IMR-90 (cell line): ENCODE measurements around the gene ATF1. TPM values are rescaled to one million over a fixed set of nuclear protein-coding genes. Genes with fewer than 3 reads are reported as not detected.

Experiments
- ATAC-seq: fragments of 200-7000 bp; cut with Tn5 transposase; 2 replicates; pipeline ENCODE4 v1.9.1; 2020; ENCODE audit warnings: low read depth, mild to moderate bottlenecking, moderate library complexity
- BruUV-seq: library from RNA; stranded (reverse); fragments of 400-500 nt; replicated peaks from 2 replicates; lab custom pipeline; 2021; lab: Mats Ljungman, UMichigan
- CTCF ChIA-PET: fragments of 300-600 bp; formaldehyde crosslinking; extraction: SDS; loops from one replicate; lab custom pipeline; 2021; ENCODE audit warnings: antibody characterized with exemption; lab: Yijun Ruan, JAX
- POLR2A ChIA-PET: fragments of 300-600 bp; sonication (Branson Sonifier 250); formaldehyde crosslinking; loops from one replicate; lab custom pipeline; 2022; ENCODE audit warnings: antibody characterized with exemption; ENCODE audit not compliant: unreplicated experiment; lab: Charles Lee
- DNase-seq: peaks from one replicate; pipeline ENCODE4 v3.0.0; 2013
- H2AFZ ChIP-seq: replicated peaks from 2 replicates; pipeline ENCODE3; 2013; ENCODE audit warnings: low read length, mild to moderate bottlenecking; ENCODE audit not compliant: poor library complexity
- H2AK5ac ChIP-seq: 2 replicates; pipeline ENCODE4 v1.6.1; 2013; ENCODE audit warnings: low read depth, low read length, inconsistent platforms
- H2AK9ac ChIP-seq: replicated peaks from 2 replicates; pipeline ENCODE3; 2013; ENCODE audit warnings: mild to moderate bottlenecking, low read depth, low read length, moderate library complexity; ENCODE audit not compliant: poor library complexity
- H2BK120ac ChIP-seq: 2 replicates; pipeline ENCODE4 v1.6.1; 2013; ENCODE audit warnings: low read depth, low read length, inconsistent platforms
- H2BK15ac ChIP-seq: 3 replicates; pipeline ENCODE4 v1.6.1; 2013; ENCODE audit warnings: low read depth, low read length, inconsistent platforms
- H2BK20ac ChIP-seq: 2 replicates; pipeline ENCODE4 v1.6.1; 2013; ENCODE audit warnings: low read depth, mild to moderate bottlenecking, inconsistent platforms, low read length, moderate library complexity
- H2BK5ac ChIP-seq: 2 replicates; pipeline ENCODE4 v1.6.1; 2013; ENCODE audit warnings: mild to moderate bottlenecking, low read depth, low read length, inconsistent platforms; ENCODE audit not compliant: poor library complexity, severe bottlenecking
- H3K14ac ChIP-seq: replicated peaks from 2 replicates; pipeline ENCODE4 v1.6.1; 2013; ENCODE audit warnings: low read depth, low read length, inconsistent platforms
- H3K18ac ChIP-seq: 2 replicates; pipeline ENCODE4 v1.6.1; 2013; ENCODE audit warnings: low read depth, low read length, control low read depth
- H3K23ac ChIP-seq: 2 replicates; pipeline ENCODE4 v1.6.1; 2013; ENCODE audit warnings: low read depth, low read length, inconsistent platforms
- H3K27ac ChIP-seq: 2 replicates; pipeline ENCODE4 v1.5.1; 2013; ENCODE audit warnings: mild to moderate bottlenecking, control low read depth, low read length; ENCODE audit not compliant: insufficient read depth
- H3K27me3 ChIP-seq: 2 replicates; pipeline ENCODE4 v1.6.1; 2013; ENCODE audit warnings: low read length; ENCODE audit not compliant: control insufficient read depth, insufficient read depth
- H3K36me3 ChIP-seq: 2 replicates; pipeline ENCODE4 v1.6.1; 2013; ENCODE audit warnings: low read length, mixed read lengths; ENCODE audit not compliant: control insufficient read depth, insufficient read depth
- H3K4ac ChIP-seq: 2 replicates; pipeline ENCODE4 v1.6.1; 2013; ENCODE audit warnings: low read depth, low read length, inconsistent platforms
- H3K4me1 ChIP-seq: 2 replicates; pipeline ENCODE4 v1.6.1; 2013; ENCODE audit warnings: low read length, mixed read lengths; ENCODE audit not compliant: control insufficient read depth, insufficient read depth
- H3K4me2 ChIP-seq: 2 replicates; pipeline ENCODE4 v1.6.1; 2013; ENCODE audit warnings: low read depth, mild to moderate bottlenecking, control low read depth, low read length, moderate library complexity
- H3K4me3 ChIP-seq: 2 replicates; pipeline ENCODE4 v1.5.1; 2013; ENCODE audit warnings: low read depth, mild to moderate bottlenecking, control low read depth, low read length, moderate library complexity; ENCODE audit not compliant: insufficient read depth
- H3K56ac ChIP-seq: 2 replicates; pipeline ENCODE4 v1.6.1; 2013; ENCODE audit warnings: low read length, inconsistent platforms; ENCODE audit not compliant: insufficient read depth; ENCODE audit errors: extremely low read depth
- H3K79me1 ChIP-seq, 2 experiments: 2 replicates each; pipeline ENCODE4 v1.6.1; 2013; ENCODE audit warnings: low read length in 2 of 2, inconsistent platforms in 1 of 2, low read depth in 1 of 2
- H3K9ac ChIP-seq: 2 replicates; pipeline ENCODE4 v1.6.1; 2013; ENCODE audit warnings: low read depth, low read length, control low read depth
- H3K9me1 ChIP-seq: 2 replicates; pipeline ENCODE4 v1.6.1; 2013; ENCODE audit warnings: low read length, inconsistent platforms; ENCODE audit not compliant: insufficient read depth
- H3K9me3 ChIP-seq: 2 replicates; pipeline ENCODE4 v1.6.1; 2013; ENCODE audit warnings: low read length; ENCODE audit not compliant: control insufficient read depth, insufficient read depth
- H4K20me1 ChIP-seq: 2 replicates; pipeline ENCODE4 v1.6.1; 2013; ENCODE audit warnings: low read length, inconsistent platforms; ENCODE audit not compliant: insufficient read depth
- H4K5ac ChIP-seq: 2 replicates; pipeline ENCODE4 v1.6.1; 2013; ENCODE audit warnings: mild to moderate bottlenecking, low read depth, low read length, control low read depth
- H4K8ac ChIP-seq, 2 experiments: 2 replicates each; pipeline ENCODE4 v1.6.1; 2013; ENCODE audit warnings: low read depth in 2 of 2, low read length in 2 of 2, control low read depth in 1 of 2, inconsistent platforms in 1 of 2
- H4K91ac ChIP-seq: 2 replicates; pipeline ENCODE4 v1.6.1; 2013; ENCODE audit warnings: low read depth, low read length, inconsistent platforms; ENCODE audit not compliant: insufficient read depth
- RCOR1 ChIP-seq: IDR thresholded peaks from 2 replicates; pipeline ENCODE4 v1.6.1; 2012; ENCODE audit warnings: mild to moderate bottlenecking, low read length, improper control_type of control experiment; ENCODE audit not compliant: insufficient replicate concordance
- WGBS, 2 experiments: methylation state at CpG; one replicate each; pipeline versions ENCODE4 v1.1.5 to v1.1.7; 2013; ENCODE audit warnings: missing lambda C conversion rate in 2 of 2; ENCODE audit not compliant: insufficient read length in 1 of 2; ENCODE audit errors: extremely low coverage in 2 of 2; 5-methylcytosine and 5-hydroxymethylcytosine counted together
- dilution Hi-C: fragments of 300-500 bp; cut with HindIII; formaldehyde crosslinking; loops from one replicate; pipeline ENCODE4 v1.14.3; 2018; ENCODE audit warnings: low sequenced_read_pairs; ENCODE audit not compliant: unreplicated experiment
- in situ Hi-C: fragments of 300-500 bp; cut with MboI; formaldehyde crosslinking; loops from 3 replicates; pipeline ENCODE4 v1.14.3; 2019; ENCODE audit warnings: low sequenced_read_pairs, inconsistent platforms, mixed read lengths
- intact Hi-C: fragments of 100-400 bp; cut with micrococcal nuclease; formaldehyde crosslinking; loops from 2 replicates; pipeline ENCODE4 v1.10.0; 2022
- polyA plus RNA-seq, 3 experiments: library from polyadenylated mRNA; depleted of rRNA; stranded (reverse); fragments of >200 nt; gene quantifications; 2 replicates each; pipeline ENCODE4 v1.2.3, GENCODE V29; 2012; ENCODE audit warnings: low replicate concordance in 1 of 3
- total RNA-seq: library from RNA; depleted of rRNA; stranded (reverse); fragments of >200 nt; gene quantifications from 2 replicates; pipeline ENCODE4 v1.2.3, GENCODE V29; 2012

The ATF1 gene
- total and polyA plus RNA-seq, 2 of the 4 experiments (the other 2 are of a cell fraction), result 20.6 to 24.0 TPM

DNA sequence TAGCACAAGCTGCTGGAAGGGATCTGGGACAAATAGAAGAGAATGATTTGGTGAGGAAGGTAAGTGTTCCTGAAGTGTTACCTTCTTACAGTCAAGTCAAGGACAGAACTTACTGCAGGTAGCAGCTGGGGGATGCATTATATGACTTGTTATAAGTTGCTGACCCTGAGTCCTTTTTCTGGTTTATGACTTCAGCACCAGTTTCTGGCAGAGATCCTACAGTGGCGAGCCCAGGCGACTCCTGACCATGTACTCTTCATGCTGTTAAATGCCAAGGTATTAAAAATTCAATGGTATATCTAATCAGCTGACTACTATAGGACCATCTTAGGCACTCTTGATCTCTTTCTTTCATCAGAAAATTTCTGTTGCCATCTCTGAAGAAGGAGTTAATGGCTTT lies 45.1 kb upstream of the ATF1 start:
- intact Hi-C loops, result no loop called here
- no TSS peak for BruUV-seq
- dilution Hi-C loops, result no loop called here

More for the DNA sequence above, 45.1 kb upstream of the ATF1 start:
- no peak overlapping the region for H3K9ac ChIP-seq
- peaks cover 29% of the 10 kb centered on the region for H3K36me3 ChIP-seq
- H3K4ac ChIP-seq, result no peak overlapping the region
- no peak overlapping the region for H3K56ac ChIP-seq
- H2BK15ac ChIP-seq, result no peak overlapping the region
- no peak overlapping the region for H2BK5ac ChIP-seq
- H2AFZ ChIP-seq, result no peak overlapping the region
- no peak for TF ChIP-seq RCOR1
- no peaks in the 10 kb centered on the region for H3K4me1 ChIP-seq
- in situ Hi-C loops, result no loop called here
- POLR2A ChIA-PET, result no interaction called here
- no peaks in the 10 kb centered on the region for H3K79me1 ChIP-seq
- no peaks in the 10 kb centered on the region for H3K27me3 ChIP-seq
- no peak overlapping the region for H4K91ac ChIP-seq
- no peaks in the 10 kb centered on the region for H4K20me1 ChIP-seq
- H3K18ac ChIP-seq, result no peak overlapping the region
- no peak overlapping the region for H4K8ac ChIP-seq
- H3K27ac ChIP-seq, result no peak overlapping the region
- peaks cover 3% of the 10 kb centered on the region for H3K9me1 ChIP-seq
- ATAC-seq (no peak), DNase-seq (no peak)
- CTCF ChIA-PET, result no interaction called here
- H4K5ac ChIP-seq, result no peak overlapping the region
- H2AK5ac ChIP-seq, result no peak overlapping the region
- no peaks in the 10 kb centered on the region for H3K9me3 ChIP-seq
- H2AK9ac ChIP-seq, result no peak overlapping the region
- H2BK120ac ChIP-seq, result no peak overlapping the region
- H3K4me2 ChIP-seq, result no peak overlapping the region
- no peak overlapping the region for H3K14ac ChIP-seq
- no peak overlapping the region for H3K4me3 ChIP-seq
- no peak overlapping the region for H2BK20ac ChIP-seq
- WGBS, 2 experiments, result no CpG with 5 or more reads among the region's 2 CpGs
- H3K23ac ChIP-seq, result no peak overlapping the region
